H9 (cell line): ENCODE data around the gene RAG1. TPM values are rescaled to one million over a fixed set of nuclear protein-coding genes. Genes with fewer than 3 reads are reported as not detected.

ENCODE experiments used
- DNase-seq: peaks from one replicate; pipeline ENCODE4 v3.0.0-alpha.2; 2017
- H2AFZ ChIP-seq: one replicate; pipeline ENCODE4 v1.6.1; 2013; ENCODE audit warnings: mild to moderate bottlenecking, low read length, control low read depth, moderate library complexity
- H2AK5ac ChIP-seq: 2 replicates; pipeline ENCODE4 v1.6.1; 2013; ENCODE audit warnings: low read length, control low read depth, mixed read lengths; ENCODE audit not compliant: insufficient read length
- H2BK120ac ChIP-seq: one replicate; pipeline ENCODE4 v1.6.1; 2013; ENCODE audit warnings: low read depth, mild to moderate bottlenecking, low read length, control low read depth, inconsistent platforms; ENCODE audit not compliant: poor library complexity, severe bottlenecking
- H2BK12ac ChIP-seq: 2 replicates; pipeline ENCODE4 v1.6.1; 2013; ENCODE audit warnings: low read length, control low read depth, mixed read lengths, low read depth; ENCODE audit not compliant: insufficient read length
- H2BK15ac ChIP-seq: 2 replicates; pipeline ENCODE4 v1.6.1; 2013; ENCODE audit warnings: low read depth, low read length, control low read depth
- H2BK20ac ChIP-seq: one replicate; pipeline ENCODE4 v1.6.1; 2013; ENCODE audit warnings: low read depth, mild to moderate bottlenecking, low read length, control low read depth, inconsistent platforms; ENCODE audit not compliant: poor library complexity, severe bottlenecking
- H2BK5ac ChIP-seq: 2 replicates; pipeline ENCODE4 v1.6.1; 2013; ENCODE audit warnings: low read length, control low read depth, mixed read lengths; ENCODE audit not compliant: insufficient read length
- H3K14ac ChIP-seq: 2 replicates; pipeline ENCODE4 v1.6.1; 2013; ENCODE audit warnings: low read length, control low read depth; ENCODE audit not compliant: insufficient read depth
- H3K18ac ChIP-seq: 2 replicates; pipeline ENCODE4 v1.6.1; 2013; ENCODE audit warnings: low read depth, mild to moderate bottlenecking, mixed read lengths, low read length, control low read depth; ENCODE audit not compliant: insufficient read length
- H3K23ac ChIP-seq: 2 replicates; pipeline ENCODE4 v1.6.1; 2013; ENCODE audit warnings: low read length, control low read depth, mixed read lengths, low read depth; ENCODE audit not compliant: insufficient read length
- H3K23me2 ChIP-seq: 2 replicates; pipeline ENCODE4 v1.6.1; 2013; ENCODE audit warnings: low read depth, mild to moderate bottlenecking, mixed read lengths, low read length, control low read depth; ENCODE audit not compliant: insufficient read length, poor library complexity, severe bottlenecking
- H3K27ac ChIP-seq: 2 replicates; pipeline ENCODE4 v1.5.1; 2013; ENCODE audit warnings: low read length, control low read depth, mixed read lengths, low read depth; ENCODE audit not compliant: insufficient read length
- H3K27me3 ChIP-seq: 2 replicates; pipeline ENCODE4 v1.6.1; 2013; ENCODE audit warnings: low read length, control low read depth, inconsistent platforms; ENCODE audit not compliant: insufficient read depth
- H3K4ac ChIP-seq: 2 replicates; pipeline ENCODE4 v1.6.1; 2013; ENCODE audit warnings: low read depth, mild to moderate bottlenecking, control low read depth, inconsistent platforms, low read length, moderate library complexity
- H3K4me1 ChIP-seq: 2 replicates; pipeline ENCODE4 v1.6.1; 2013; ENCODE audit warnings: low read length, control low read depth, inconsistent platforms; ENCODE audit not compliant: insufficient read depth
- H3K4me2 ChIP-seq: 2 replicates; pipeline ENCODE4 v1.6.1; 2013; ENCODE audit warnings: low read length, control low read depth, mixed read lengths; ENCODE audit not compliant: insufficient read length, insufficient read depth
- H3K56ac ChIP-seq: 2 replicates; pipeline ENCODE4 v1.6.1; 2013; ENCODE audit warnings: low read depth, mild to moderate bottlenecking, mixed read lengths, low read length, control low read depth; ENCODE audit not compliant: insufficient read length
- H3K79me1 ChIP-seq: 2 replicates; pipeline ENCODE4 v1.6.1; 2013; ENCODE audit warnings: low read depth, mild to moderate bottlenecking, moderate library complexity, low read length, control low read depth, inconsistent platforms; ENCODE audit not compliant: insufficient read depth, poor library complexity, severe bottlenecking
- H3K79me2 ChIP-seq: 2 replicates; pipeline ENCODE4 v1.6.1; 2013; ENCODE audit warnings: low read length, control low read depth, inconsistent platforms; ENCODE audit not compliant: insufficient read depth
- H3K9ac ChIP-seq: 2 replicates; pipeline ENCODE4 v1.6.1; 2013; ENCODE audit warnings: low read length, control low read depth, mixed read lengths; ENCODE audit not compliant: insufficient read length; ENCODE audit errors: extremely low read depth
- H3K9me3 ChIP-seq: one replicate; pipeline ENCODE4 v1.6.1; 2013; ENCODE audit warnings: low read depth, low read length, inconsistent platforms; ENCODE audit not compliant: control insufficient read depth
- H3T11ph ChIP-seq: one replicate; pipeline ENCODE4 v1.6.1; 2013; ENCODE audit warnings: mild to moderate bottlenecking, low read length, control low read depth, inconsistent platforms
- H4K20me1 ChIP-seq: one replicate; pipeline ENCODE4 v1.6.1; 2013; ENCODE audit not compliant: control insufficient read depth, insufficient read length, insufficient read depth
- H4K5ac ChIP-seq: 2 replicates; pipeline ENCODE4 v1.6.1; 2013; ENCODE audit warnings: low read depth, mild to moderate bottlenecking, mixed read lengths, low read length, control low read depth; ENCODE audit not compliant: insufficient read length
- H4K8ac ChIP-seq: replicated peaks from 2 replicates; pipeline ENCODE4 v1.6.1; 2013; ENCODE audit warnings: low read length, control low read depth, mixed read lengths, low read depth; ENCODE audit not compliant: insufficient read length
- H4K91ac ChIP-seq: 2 replicates; pipeline ENCODE4 v1.6.1; 2013; ENCODE audit warnings: low read depth, mild to moderate bottlenecking, moderate library complexity, mixed read lengths, low read length, control low read depth; ENCODE audit not compliant: insufficient read length
- H3K27ac Mint-ChIP-seq, 3 experiments: 2 replicates in 2 of 3; 3 replicates in 1 of 3; pipeline ENCODE4 v1.8.0; 2020 to 2021; ENCODE audit warnings: mixed read lengths in 3 of 3, mild to moderate bottlenecking in 1 of 3, moderate library complexity in 1 of 3
- H3K27me3 Mint-ChIP-seq: 2 replicates; pipeline ENCODE4 v1.8.0; 2021; ENCODE audit warnings: low read depth, mild to moderate bottlenecking, moderate library complexity, mixed read lengths
- H3K36me3 Mint-ChIP-seq, 3 experiments: 2 replicates in 2 of 3; 3 replicates in 1 of 3; pipeline ENCODE4 v1.8.0; 2020 to 2021; ENCODE audit warnings: low read depth in 3 of 3, mixed read lengths in 3 of 3; ENCODE audit not compliant: insufficient read depth in 1 of 3
- H3K4me1 Mint-ChIP-seq, 2 experiments: 2 replicates each; pipeline ENCODE4 v1.8.0; 2020; ENCODE audit warnings: mixed read lengths in 2 of 2
- H3K4me3 Mint-ChIP-seq, 2 experiments: 2 replicates in 1 of 2; 3 replicates in 1 of 2; pipeline ENCODE4 v1.8.0; 2020 to 2021; ENCODE audit warnings: mild to moderate bottlenecking in 2 of 2, mixed read lengths in 2 of 2, moderate library complexity in 1 of 2
- H3K9me3 Mint-ChIP-seq, 2 experiments: 2 replicates in 1 of 2; 3 replicates in 1 of 2; pipeline ENCODE4 v1.8.0; 2020; ENCODE audit warnings: mild to moderate bottlenecking in 2 of 2, mixed read lengths in 2 of 2, moderate library complexity in 1 of 2
- WGBS: extraction: QIAGEN DNeasy Blood & Tissue Kit; methylation state at CpG from one replicate; pipeline ENCODE4 v1.1.7; 2013; ENCODE audit warnings: missing lambda C conversion rate, low lambda C conversion rate, mixed read lengths; ENCODE audit not compliant: insufficient read length; ENCODE audit errors: extremely low coverage; 5-methylcytosine and 5-hydroxymethylcytosine counted together
- total RNA-seq: library from RNA; stranded (reverse); gene quantifications from 2 replicates; pipeline ENCODE4 v1.2.1, GENCODE V29; 2021
- TF ChIP-seq, protein P1 (sequence below): fragments of 200-600 bp; sonication (generic); conservative IDR thresholded peaks from 3 replicates; pipeline ENCODE4 v1.8.0; 2021; ENCODE audit warnings: antibody characterized with exemption, mild to moderate bottlenecking

RAG1 gene
- total RNA-seq, 1 experiment from 2014 or later, result 0.70 TPM

DNA sequence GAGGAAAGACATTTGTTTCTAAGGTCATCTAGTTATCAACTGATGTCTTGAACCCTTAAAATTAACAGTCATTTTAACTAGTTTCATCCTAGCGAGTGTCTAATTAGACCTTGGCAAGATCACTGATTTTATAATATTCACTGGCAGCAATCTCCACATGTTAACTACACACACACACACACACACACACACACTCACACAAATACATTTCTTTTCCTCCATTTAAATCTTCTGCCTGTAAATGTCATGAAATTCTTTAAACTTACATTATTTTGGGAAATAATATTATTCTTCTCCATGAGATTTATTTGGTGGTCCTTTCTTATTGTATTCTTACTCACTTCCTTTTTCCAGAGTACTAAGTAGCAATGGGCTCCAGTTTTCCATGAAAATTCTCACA is 23.6 kb downstream of the RAG1 start:
- Mint-ChIP-seq H3K27ac (no peak overlapping the region), H3K36me3 (no peaks in the 10 kb centered on the region), H3K9me3 (no peaks in the 10 kb centered on the region), H3K4me3 (no peak overlapping the region), H3K27me3 (peaks cover 55% of the 10 kb centered on the region), H3K4me1 (peaks cover 5 to 6% of the 10 kb centered on the region in 2 experiments)
- Histone ChIP-seq H3K4me2 (no peak overlapping the region), H3K79me1 (no peaks in the 10 kb centered on the region), H2BK20ac (no peak overlapping the region), H3K14ac (no peak overlapping the region), H2BK5ac (no peak overlapping the region), H4K5ac (no peak overlapping the region), H3K79me2 (no peaks in the 10 kb centered on the region), H3K4me1 (no peaks in the 10 kb centered on the region), H2AFZ (no peak overlapping the region), H2AK5ac (no peak overlapping the region), H3K4ac (no peak overlapping the region), H4K91ac (no peak overlapping the region), H3T11ph (no peak overlapping the region), H3K23me2 (no peaks in the 10 kb centered on the region), H3K27ac (no peak overlapping the region), H3K27me3 (no peaks in the 10 kb centered on the region), H2BK15ac (no peak overlapping the region), H3K18ac (no peak overlapping the region), H2BK12ac (no peak overlapping the region), H4K8ac (no peak overlapping the region), H4K20me1 (no peaks in the 10 kb centered on the region), H3K23ac (no peak overlapping the region), H3K9me3 (no peaks in the 10 kb centered on the region), H3K9ac (no peak overlapping the region), H2BK120ac (no peak overlapping the region), H3K56ac (no peak overlapping the region)
- TF ChIP-seq, protein P1, sequence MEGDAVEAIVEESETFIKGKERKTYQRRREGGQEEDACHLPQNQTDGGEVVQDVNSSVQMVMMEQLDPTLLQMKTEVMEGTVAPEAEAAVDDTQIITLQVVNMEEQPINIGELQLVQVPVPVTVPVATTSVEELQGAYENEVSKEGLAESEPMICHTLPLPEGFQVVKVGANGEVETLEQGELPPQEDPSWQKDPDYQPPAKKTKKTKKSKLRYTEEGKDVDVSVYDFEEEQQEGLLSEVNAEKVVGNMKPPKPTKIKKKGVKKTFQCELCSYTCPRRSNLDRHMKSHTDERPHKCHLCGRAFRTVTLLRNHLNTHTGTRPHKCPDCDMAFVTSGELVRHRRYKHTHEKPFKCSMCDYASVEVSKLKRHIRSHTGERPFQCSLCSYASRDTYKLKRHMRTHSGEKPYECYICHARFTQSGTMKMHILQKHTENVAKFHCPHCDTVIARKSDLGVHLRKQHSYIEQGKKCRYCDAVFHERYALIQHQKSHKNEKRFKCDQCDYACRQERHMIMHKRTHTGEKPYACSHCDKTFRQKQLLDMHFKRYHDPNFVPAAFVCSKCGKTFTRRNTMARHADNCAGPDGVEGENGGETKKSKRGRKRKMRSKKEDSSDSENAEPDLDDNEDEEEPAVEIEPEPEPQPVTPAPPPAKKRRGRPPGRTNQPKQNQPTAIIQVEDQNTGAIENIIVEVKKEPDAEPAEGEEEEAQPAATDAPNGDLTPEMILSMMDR, result no peak
- no CpG with 5 or more reads among the region's 1 CpG for WGBS
- no peak for DNase-seq
